ENCODE measurements around the gene TPRN.

DNA sequence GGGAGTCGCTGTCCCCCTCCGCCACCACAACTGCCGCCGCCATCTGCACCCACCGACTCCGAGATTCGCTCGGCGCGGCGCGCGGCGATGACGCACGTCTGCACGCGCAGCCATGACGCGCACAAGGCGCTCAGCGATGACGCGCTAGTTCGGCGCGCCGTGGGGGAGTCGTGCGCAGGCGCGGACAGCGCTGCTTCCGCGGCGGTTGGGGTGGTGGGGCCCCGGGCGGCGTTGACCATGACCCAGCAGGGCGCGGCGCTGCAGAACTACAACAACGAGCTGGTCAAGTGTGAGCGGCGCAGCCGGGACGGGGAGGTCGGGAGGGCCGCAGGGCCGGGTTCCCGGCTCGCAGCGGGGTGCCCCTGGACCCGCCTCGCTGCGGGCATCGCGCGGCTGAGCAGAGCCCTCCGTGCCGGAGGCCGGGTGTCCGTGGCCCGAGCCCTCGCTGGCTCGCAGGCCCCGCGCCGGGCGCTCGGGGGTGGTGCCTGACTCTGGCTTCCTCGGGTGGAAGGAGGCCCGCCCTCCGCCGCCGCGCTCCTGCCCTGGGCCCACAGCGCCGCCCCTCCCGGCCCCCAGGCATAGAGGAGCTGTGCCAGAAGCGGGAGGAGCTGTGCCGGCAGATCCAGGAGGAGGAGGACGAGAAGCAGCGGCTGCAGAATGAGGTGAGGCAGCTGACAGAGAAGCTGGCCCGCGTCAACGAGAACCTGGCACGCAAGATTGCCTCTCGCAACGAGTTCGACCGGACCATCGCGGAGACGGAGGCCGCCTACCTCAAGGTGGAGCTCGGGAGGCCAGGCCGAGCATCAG is 11.8 kb downstream of the TPRN start, which contains the start of the genes ANAPC2 and SSNA1:
- peak; percentile 86 to 87 (median 86) for TF ChIP-seq POLR2A (IDR thresholded peaks at IDR 0.05)
- TF ChIP-seq, protein P1, sequence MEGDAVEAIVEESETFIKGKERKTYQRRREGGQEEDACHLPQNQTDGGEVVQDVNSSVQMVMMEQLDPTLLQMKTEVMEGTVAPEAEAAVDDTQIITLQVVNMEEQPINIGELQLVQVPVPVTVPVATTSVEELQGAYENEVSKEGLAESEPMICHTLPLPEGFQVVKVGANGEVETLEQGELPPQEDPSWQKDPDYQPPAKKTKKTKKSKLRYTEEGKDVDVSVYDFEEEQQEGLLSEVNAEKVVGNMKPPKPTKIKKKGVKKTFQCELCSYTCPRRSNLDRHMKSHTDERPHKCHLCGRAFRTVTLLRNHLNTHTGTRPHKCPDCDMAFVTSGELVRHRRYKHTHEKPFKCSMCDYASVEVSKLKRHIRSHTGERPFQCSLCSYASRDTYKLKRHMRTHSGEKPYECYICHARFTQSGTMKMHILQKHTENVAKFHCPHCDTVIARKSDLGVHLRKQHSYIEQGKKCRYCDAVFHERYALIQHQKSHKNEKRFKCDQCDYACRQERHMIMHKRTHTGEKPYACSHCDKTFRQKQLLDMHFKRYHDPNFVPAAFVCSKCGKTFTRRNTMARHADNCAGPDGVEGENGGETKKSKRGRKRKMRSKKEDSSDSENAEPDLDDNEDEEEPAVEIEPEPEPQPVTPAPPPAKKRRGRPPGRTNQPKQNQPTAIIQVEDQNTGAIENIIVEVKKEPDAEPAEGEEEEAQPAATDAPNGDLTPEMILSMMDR (IDR thresholded peaks at IDR 0.05), result peak in 4 of 7 experiments; percentile 49 to 63 (median 54)

Measured in body of pancreas (tissue), 4 donors.